Testis (tissue), 3 donors: Measurements from ENCODE around the gene TRAK1. TPM values are rescaled to one million over a fixed set of nuclear protein-coding genes. Genes with fewer than 3 reads are reported as not detected.

Experiments used
- DNase-seq: peaks from one replicate; pipeline ENCODE4 v3.0.0-alpha.2; 2019
- H3K27ac ChIP-seq, 2 donors: fragments of 200-600 bp; sonication (generic); one replicate each; pipeline ENCODE4 v1.5.1; 2019
- H3K27me3 ChIP-seq: fragments of 200-600 bp; sonication (generic); one replicate; pipeline ENCODE4 v1.5.1; 2019
- H3K36me3 ChIP-seq: fragments of 200-600 bp; sonication (generic); one replicate; pipeline ENCODE4 v1.5.1; 2017; ENCODE audit warnings: low read depth; ENCODE audit errors: missing control alignments
- H3K4me1 ChIP-seq: fragments of 200-600 bp; sonication (generic); one replicate; pipeline ENCODE4 v1.5.1; 2019
- H3K4me3 ChIP-seq, 2 donors: fragments of 200-600 bp; sonication (generic); one replicate each; pipeline ENCODE4 v1.5.1; 2017 to 2019
- H3K9me3 ChIP-seq: fragments of 200-600 bp; sonication (generic); one replicate; pipeline ENCODE4 v1.5.1; 2017
- CTCF ChIP-seq, 3 experiments: fragments of 450-650 bp in 2 of 3; fragments of 200-600 bp in 1 of 3; sonication (generic) in 1 of 3; IDR thresholded peaks; one replicate each; pipeline ENCODE4 v1.5.1; 2016 to 2019; ENCODE audit warnings: antibody characterized with exemption in 3 of 3, mild to moderate bottlenecking in 2 of 3, moderate library complexity in 1 of 3
- POLR2A ChIP-seq: fragments of 450-650 bp; IDR thresholded peaks from one replicate; pipeline ENCODE4 v1.6.1; 2017; ENCODE audit warnings: antibody characterized with exemption, mild to moderate bottlenecking, moderate library complexity
- WGBS, 2 donors: methylation state at CpG; one replicate each; pipeline ENCODE4 v1.1.5; 2018; 5-methylcytosine and 5-hydroxymethylcytosine counted together
- intact Hi-C: fragments of 100-400 bp; cut with DNase I; formaldehyde crosslinking; loops from one replicate; pipeline ENCODE4 v1.15.1; 2023; ENCODE audit warnings: low total_unique reads
- polyA plus RNA-seq: library from polyadenylated mRNA; stranded (reverse); fragments of 350-450 nt; fragmentation: Illumina TruSeq; extraction: RNeasy Lipid Tissue Mini Kit (QIAGEN cat#74804); gene quantifications from one replicate; pipeline ENCODE4 v1.2.3, GENCODE V29; 2014; ENCODE audit warnings: low read depth, low replicate concordance; ENCODE audit not compliant: insufficient read depth
- total RNA-seq, 2 donors: library from RNA; depleted of rRNA; stranded (reverse); fragments of >200 nt; gene quantifications; one replicate each; pipeline ENCODE4 v1.2.3, GENCODE V29; 2016

Gene TRAK1
- total and polyA plus RNA-seq, 3 donors from 2014 or later: 32.0 to 95.9 (median 94.1) TPM

GRCh38 chr3:42144209-42144608 lies 53.1 kb downstream of the TRAK1 start:
- TF ChIP-seq CTCF (IDR thresholded peaks at IDR 0.05): no peak
- TF ChIP-seq POLR2A: no peak
- Histone ChIP-seq H3K9me3 (no peaks in the 10 kb centered on the region), H3K4me3 (no peak overlapping the region), H3K4me1 (no peaks in the 10 kb centered on the region), H3K27ac (no peak overlapping the region), H3K27me3 (no peaks in the 10 kb centered on the region), H3K36me3 (no peaks in the 10 kb centered on the region)
- no peak for DNase-seq
- intact Hi-C loops: no loop called here

- no peaks in the 10 kb centered on the region for H3K9me3 ChIP-seq
- TF ChIP-seq POLR2A (no peak), CTCF (IDR thresholded peaks at IDR 0.05) (no peak)
These were observed 57.1 kb downstream of the TRAK1 start for GRCh38 chr3:42148086-42148848.

GRCh38 chr3:42148982-42149432 lies 57.9 kb downstream of the TRAK1 start:
- Histone ChIP-seq H3K36me3 (no peaks in the 10 kb centered on the region), H3K4me3 (no peak overlapping the region), H3K9me3 (no peaks in the 10 kb centered on the region), H3K27ac (no peak overlapping the region), H3K4me1 (no peaks in the 10 kb centered on the region), H3K27me3 (no peaks in the 10 kb centered on the region)
- WGBS, 2 donors: 31 to 45% methylated on average over 11 of the region's 11 CpGs
- intact Hi-C loops: no loop called here
- DNase-seq: peak; percentile 79
- no peak for TF ChIP-seq CTCF (IDR thresholded peaks at IDR 0.05)

More at GRCh38 chr3:42148086-42148848, 57.1 kb downstream of the TRAK1 start:
- WGBS, 2 donors: 73 to 83% methylated on average over 5 of the region's 5 CpGs
- DNase-seq: no peak
- intact Hi-C loops: no loop called here
- Histone ChIP-seq H3K36me3 (no peaks in the 10 kb centered on the region), H3K4me3 (no peak overlapping the region), H3K27ac (no peak overlapping the region), H3K4me1 (no peaks in the 10 kb centered on the region), H3K27me3 (no peaks in the 10 kb centered on the region)

GRCh38 chr3:42149532-42149931 lies 58.4 kb downstream of the TRAK1 start:
- no peaks in the 10 kb centered on the region for H3K36me3 ChIP-seq
- H3K4me3 ChIP-seq: no peak overlapping the region
- DNase-seq: no peak
- H3K27me3 ChIP-seq: no peaks in the 10 kb centered on the region
- no peak overlapping the region for H3K27ac ChIP-seq
- H3K4me1 ChIP-seq: no peaks in the 10 kb centered on the region
- no peak for TF ChIP-seq POLR2A
- TF ChIP-seq CTCF (IDR thresholded peaks at IDR 0.05): no peak
- intact Hi-C loops: no loop called here
- no peaks in the 10 kb centered on the region for H3K9me3 ChIP-seq
- 90 to 93% methylated on average over 8 of the region's 8 CpGs for WGBS, 2 donors

GRCh38 chr3:42149975-42150374 lies 58.8 kb downstream of the TRAK1 start:
- intact Hi-C loops: no loop called here

More at GRCh38 chr3:42149975-42150374, 58.8 kb downstream of the TRAK1 start:
- H3K9me3 ChIP-seq: no peaks in the 10 kb centered on the region
- no peak for DNase-seq
- no peak overlapping the region for H3K27ac ChIP-seq
- no peaks in the 10 kb centered on the region for H3K27me3 ChIP-seq
- TF ChIP-seq POLR2A: no peak
- TF ChIP-seq CTCF (IDR thresholded peaks at IDR 0.05): no peak
- no peaks in the 10 kb centered on the region for H3K36me3 ChIP-seq
- WGBS, 2 donors: 90 to 93% methylated on average over 3 of the region's 3 CpGs
- H3K4me3 ChIP-seq: no peak overlapping the region
- H3K4me1 ChIP-seq: no peaks in the 10 kb centered on the region
